Iris pigment epithelial cell (primary cell): Measurements from ENCODE around the gene MMP15.

Experiments used
- DNase-seq: peaks from one replicate; pipeline ENCODE4 v3.0.0-alpha.2; 2011; ENCODE audit warnings: low read depth

MMP15 gene

DNA sequence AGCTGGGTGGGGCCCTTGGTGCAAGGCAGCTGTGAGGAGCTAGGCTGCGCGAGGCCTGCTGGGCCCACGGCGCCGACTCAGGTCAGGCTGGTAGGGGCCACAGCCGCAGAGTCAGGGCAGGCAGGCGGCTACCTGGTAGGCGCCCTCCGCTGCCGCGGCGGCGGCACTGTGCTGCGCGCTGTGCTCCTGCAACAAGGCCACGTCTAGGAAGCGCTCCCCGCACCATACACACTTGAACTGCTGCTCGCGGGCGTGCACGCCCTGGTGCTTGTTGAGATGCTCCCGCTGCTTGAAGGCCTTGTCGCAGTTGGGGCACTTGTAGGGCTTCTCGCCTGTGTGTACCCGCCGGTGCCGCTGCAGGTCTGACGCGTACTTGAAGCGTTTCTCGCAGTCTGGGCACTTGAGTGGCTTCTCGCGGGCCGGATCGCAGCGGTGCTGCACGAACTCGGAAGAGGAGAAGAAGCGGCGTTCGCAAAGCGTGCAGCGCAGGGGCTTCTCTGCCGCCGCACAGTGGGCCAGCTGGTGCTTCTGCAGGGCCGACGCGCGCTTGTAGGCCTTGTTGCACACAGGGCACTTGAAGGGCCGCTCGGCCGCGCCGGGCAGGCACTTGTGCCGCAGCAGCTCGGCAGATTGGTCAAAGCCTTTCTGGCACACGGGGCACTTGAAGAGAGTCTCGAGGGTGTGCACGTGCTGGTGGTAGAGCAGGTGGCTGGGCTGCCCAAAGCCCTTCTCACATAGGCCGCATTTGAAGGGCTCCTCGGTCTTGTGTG, 29.0 kb upstream of the MMP15 start:
- no peak for DNase-seq

DNA sequence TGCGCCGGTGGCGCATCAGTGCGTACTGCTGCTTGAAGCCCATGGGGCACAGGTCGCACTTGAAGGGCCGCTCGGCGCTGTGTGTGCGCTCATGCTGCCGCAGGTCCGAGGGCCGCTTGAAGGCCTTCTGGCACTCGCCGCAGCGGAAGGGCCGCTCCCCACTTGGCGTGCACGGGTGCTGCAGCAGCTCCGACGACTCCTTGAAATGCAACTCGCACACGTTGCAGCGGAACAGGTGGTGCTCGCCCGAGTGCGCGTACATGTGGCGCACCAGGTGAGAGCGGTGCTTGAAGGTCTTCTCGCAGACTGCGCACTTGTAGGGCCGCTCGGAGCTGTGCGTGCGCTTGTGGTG, 28.4 kb upstream of the MMP15 start:
- DNase-seq = no peak

DNA sequence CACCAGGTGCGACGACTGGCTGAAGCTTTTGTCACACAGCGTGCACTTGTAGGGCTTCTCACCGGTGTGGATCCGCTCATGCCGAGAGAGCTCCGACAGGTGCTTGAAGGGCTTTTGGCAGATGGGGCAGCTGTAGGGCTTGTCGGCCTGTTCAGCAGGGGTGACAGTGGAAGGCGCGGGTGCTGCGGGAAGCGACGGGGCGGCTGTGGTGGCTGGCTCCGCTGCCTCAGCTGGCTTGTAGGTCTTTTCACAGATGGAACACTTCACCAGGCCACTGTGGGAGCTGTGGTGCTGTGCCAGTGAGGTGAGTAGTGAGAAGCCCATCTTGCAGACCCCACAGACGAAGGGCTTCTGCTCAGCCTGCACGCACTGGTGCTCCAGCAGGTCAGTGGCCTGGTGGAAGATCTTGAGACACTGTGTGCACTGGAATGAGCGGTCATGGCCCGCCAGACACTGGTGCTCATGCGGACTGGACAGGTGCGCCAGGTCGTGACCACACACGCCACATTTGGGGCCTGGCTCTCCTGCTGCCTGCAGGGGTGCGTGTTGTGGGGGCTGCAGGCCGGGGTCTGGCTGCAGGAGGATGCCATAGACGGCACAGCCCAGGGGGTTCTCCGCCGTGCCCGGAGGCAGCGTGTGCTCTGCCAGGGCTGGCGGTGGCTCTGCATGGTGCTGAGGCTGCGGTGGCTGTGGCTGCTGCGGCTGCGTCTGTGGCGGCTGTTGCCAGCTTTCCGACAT, 27.9 kb upstream of the MMP15 start:
- no peak for DNase-seq

DNA sequence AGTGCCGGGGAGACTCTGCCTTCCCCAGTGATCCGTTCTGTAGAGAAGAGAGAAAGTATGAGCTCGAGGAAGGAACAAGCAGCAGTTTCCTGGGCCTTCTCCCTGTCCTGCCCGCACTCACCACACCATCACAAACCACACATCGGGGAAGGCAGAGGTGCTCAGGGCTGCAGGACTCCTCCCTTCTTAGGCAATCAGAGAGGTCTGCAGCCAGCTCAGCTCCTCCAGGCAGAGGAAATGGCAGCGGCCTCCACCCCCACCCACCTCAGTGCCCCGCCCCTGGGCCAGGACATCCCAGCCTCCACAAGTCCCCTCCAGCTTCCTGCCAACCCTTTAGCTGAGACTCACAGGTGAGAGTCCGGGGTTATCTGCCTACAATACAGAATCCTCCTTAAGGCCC, 27.1 kb upstream of the MMP15 start:
- DNase-seq = peak; percentile 78

DNA sequence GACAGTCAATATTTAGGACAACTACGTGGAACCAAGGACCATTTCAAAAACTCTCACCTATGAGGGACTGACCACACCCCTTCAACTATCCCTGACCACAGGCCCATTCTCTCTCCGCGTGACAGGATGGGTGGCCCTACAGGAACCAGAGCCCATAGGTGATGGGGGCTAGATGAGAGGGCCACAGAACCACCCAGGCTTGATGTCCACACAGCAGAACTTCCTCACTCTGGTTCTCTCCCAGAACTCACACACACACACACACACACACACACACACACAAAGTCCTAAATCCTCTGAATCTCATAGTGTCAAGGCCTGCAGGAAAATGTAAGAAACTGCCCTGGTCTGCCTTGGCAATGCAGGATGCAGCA, 26.6 kb upstream of the MMP15 start:
- no peak for DNase-seq

DNA sequence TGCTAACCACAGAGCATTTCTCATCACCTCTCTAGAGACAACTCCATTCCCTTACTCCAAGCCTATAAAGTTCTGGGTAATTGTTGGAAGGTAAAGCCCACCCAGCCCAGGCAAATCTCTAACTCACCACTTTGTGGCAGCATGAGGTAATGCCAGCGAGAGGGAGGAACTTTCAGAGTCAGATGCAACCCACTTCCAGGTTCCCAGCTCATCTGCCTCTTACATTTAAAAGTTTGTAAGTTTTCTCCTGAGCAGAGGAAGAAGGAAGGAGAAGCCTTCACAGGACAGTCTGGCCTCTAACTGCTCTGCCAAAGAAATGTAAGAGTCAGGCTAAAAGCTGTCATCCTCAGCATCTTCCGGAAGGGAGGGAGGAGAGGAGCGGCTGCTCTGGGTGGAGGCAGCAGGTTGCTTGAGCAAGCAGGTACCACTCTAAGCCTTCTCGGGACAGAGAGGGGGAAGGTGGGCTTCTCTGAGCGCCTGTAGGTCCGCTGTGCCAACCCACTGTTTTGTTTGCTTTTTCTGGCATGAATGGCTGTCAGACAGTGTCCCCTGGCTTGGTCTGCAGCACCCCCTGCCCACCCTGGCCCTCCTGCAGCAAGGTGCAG, 26.1 kb upstream of the MMP15 start:
- DNase-seq = peak; percentile 43

DNA sequence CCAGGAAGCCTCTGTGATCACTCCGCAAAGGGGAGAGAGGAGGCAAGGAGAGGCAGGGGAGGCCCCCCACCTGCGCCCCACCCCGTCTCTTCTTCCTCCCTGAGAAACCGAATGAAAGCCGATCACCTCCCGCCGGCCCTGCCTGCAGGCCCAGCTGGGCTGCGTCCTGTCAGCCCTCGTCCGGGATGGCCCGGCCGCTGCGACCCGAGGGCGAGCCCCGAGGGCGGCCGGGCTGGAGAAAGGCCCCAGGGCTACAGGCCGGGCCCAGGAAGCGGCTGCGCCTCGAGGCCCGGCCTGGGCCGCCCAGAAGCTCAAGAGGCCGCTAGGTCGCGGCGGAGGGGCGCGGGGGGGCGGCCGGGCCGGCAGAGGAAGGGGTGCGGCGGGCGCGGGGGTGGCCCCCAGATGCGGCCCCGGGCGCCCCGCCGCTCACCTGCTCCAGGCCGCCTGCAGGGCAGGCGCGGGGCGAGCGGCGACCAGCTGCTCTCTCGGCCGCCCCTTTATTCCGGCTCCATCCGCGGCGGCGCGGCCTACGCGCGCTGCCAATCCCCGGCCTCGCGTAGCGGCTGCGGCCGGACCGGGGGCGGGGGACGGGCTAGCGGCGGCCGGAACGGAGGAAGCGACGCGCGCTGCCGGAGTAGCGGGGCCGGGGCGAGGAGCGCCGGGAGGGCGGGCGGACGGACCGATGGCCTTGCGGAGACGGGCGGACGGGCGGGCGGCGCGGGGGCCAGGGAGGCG, 25.4 kb upstream of the MMP15 start, which contains the start of gene ZNF319:
TSS of gene ZNF319 (minus strand) at position 702 of the 735 bp plus-strand sequence. CDS start 2,407 bp downstream, outside the sequence.
- peak; percentile 20 for DNase-seq

DNA sequence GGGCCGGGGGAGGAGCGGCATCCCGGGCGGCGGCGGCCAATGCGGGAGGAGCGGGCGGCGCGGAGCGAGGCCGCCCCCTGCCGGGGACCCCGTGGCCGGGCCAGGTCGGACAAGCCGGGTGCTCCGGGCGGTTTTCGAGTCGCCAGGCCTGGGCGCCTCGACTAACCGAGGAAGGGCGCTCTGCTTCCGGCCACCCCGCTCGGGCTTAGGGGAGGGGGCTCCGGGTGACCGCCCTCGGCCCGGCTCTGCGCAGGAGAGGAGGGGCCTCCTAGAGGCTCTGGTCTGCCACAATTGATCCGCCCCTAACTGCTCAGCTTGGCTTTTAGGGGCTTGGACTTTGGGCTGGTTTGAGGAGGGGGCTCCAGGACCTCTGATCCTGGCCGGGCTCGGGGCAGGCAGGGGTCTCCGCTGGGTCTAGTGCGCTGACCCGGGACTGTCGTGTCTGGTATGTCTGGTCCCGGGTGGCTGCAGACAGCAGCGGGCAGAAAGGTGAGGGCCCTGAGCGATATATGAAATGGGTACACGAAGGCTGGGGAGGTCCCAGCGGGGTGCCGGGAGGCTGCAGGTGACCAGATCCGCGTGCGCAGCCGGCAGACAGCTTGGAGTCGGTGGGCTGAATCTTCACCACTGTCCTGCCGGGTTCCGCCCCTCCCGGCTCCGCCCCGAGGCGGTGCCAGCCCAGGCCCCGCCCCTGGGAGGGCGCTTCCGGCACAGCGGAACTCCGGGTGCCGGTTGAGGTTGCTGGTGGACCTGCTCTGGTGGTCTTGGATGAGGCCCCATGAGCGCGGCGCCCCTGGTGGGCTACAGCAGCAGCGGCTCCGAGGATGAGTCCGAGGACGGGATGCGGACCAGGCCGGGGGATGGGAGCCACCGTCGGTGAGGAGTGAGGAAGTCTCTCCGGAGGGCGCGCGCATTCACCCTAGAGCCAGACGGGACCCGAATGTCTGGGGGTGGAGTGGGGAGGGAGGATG, 24.6 kb upstream of the MMP15 start, which contains the start of gene USB1:
TSS of gene USB1 (plus strand) at position 702 of the 971 bp plus-strand sequence. CDS start at position 779, 77 bp downstream.
- peak; percentile 83 for DNase-seq

DNA sequence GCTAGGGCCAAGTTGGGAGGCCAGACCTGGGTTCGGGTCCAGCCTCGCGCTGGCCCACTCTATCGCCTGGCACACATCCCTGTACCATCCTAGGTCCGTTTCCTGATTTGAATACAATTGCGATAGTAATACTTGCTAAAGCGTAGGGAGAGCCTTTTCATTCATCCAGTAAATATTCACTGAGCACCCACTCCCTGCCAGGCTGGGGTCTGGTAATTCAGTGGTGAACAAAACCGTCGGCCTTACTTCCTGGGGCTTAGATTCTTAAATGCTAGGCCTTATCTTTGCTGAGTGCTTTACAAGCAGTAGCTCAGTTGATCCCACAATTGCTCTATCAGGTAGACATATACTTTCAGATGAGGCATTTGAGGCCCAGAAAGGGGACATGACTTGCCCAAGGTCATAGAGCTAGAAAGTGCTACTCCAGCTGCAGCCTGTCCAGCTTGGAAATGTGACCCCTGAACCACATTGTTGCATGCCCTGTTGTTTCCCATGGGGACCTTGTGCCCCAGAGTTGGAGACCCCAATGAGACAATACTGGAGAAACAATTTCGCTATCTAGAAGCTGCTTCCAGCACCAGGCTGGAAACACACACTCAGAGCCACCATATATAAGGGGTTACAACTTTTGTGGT, 23.7 kb upstream of the MMP15 start:
- DNase-seq = no peak

DNA sequence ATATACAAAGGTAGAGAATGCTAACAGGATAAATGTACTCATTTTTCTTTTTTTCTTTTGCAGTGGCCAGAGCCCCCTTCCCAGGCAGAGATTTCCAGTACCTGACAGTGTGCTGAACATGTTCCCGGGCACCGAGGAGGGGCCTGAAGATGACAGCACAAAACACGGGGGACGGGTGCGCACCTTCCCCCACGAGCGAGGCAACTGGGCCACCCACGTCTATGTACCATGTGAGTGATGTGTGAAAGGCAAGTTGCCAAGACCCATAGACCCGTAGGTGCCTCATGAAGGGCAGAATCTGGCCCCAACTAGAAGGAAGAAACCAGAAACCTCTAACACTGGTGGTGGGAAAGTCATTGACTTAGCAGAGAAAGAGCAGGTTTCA, 23.1 kb upstream of the MMP15 start:
- DNase-seq = no peak

DNA sequence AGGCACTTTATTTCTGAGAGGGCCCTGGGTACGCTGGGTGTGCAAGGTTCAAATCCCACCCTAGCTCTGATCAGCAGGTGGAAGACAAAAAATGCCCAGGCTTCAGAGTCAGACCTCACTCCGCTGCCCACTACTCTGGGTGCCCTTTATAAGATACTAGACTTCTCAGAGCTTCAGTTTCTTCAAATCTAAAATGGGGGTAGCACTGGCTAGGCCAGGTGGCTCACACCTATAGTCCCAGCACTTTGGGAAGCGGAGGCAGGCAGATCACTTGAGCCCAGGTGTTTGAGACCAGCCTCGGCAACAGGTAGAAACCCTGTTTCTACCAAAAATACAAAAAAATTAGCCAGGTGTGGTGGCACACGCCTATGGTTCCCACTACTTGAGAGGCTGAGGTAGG, 22.6 kb upstream of the MMP15 start:
- no peak for DNase-seq

DNA sequence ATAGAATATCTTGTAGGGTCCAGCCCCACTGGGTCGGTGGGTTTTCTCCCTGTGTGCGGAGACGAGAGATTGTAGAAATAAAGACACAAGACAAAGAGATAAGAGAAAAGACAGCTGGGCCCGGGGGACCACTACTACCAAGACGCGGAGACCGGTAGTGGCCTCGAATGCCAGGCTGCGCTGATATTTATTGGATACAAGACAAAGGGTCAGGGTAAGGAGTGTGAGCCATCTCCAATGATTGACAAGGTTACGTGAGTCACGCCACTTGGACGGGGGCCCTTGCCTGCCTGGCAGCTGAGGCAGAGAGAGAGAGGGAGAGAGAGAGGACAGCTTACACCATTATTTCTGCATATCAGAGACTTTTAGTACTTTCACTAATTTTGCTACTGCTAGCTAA, 20.8 kb upstream of the MMP15 start:
- peak; percentile 54 for DNase-seq

DNA sequence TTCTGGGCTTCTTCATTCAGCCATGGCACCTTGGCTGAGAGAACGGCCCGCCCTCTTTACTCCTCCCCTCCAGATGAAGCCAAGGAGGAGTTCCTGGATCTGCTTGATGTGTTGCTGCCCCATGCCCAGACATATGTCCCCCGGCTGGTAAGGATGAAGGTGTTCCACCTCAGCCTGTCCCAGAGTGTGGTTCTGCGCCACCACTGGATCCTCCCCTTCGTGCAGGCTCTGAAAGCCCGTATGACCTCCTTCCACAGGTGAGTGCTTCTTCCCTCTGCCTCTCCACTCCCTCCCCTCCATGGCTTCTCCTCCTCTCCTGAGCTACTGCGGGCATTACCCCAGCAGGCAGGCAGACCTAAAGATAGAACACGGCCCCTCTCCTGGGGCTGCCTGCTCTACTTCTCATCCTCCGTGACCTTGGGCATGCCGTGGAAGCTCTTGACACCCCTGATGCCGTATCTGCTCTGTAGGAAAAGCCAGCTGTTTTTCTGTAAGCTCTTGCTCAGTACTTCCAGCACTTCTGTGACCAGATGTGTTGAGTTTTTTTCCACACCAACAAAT, 15.6 kb upstream of the MMP15 start:
- no peak for DNase-seq

DNA sequence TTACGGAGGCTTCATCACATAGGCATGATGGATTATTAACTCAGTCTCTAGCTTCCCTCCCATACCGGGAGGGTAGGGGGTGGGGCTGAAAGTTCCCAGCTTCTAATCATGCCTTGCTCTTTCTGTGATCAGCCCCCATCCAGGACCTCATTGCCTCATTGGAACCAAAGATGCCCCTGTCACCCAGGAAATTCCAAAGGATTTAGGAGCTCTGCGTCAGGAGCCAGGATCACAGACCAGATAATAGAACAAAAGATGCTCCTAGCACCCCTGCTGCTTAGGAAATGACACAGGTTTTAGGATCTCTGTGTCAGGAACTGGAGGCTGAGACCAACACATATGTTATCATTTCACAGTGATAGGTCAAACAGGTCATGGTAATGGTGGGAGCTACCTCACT, 14.7 kb upstream of the MMP15 start:
- DNase-seq = no peak

DNA sequence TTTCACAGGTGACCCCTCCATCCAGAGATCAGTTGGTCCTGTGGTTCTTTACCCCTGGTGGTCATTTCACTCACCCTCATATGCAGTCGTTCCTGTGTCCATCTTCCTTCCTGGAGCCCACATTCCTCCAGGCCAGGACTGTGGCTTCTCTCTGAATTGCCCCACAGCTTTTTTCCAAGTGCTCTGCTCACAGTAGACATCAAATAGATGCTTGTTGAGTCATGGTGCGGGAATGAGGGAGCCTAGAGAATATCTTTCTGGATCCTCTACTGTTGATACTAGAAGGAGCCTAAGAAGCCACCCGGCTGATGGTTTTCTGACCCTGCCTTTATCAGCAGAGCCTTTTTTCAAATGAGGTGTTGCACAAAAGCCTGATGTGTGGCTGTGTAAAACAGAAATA, 13.9 kb upstream of the MMP15 start:
- DNase-seq = peak; percentile 78

DNA sequence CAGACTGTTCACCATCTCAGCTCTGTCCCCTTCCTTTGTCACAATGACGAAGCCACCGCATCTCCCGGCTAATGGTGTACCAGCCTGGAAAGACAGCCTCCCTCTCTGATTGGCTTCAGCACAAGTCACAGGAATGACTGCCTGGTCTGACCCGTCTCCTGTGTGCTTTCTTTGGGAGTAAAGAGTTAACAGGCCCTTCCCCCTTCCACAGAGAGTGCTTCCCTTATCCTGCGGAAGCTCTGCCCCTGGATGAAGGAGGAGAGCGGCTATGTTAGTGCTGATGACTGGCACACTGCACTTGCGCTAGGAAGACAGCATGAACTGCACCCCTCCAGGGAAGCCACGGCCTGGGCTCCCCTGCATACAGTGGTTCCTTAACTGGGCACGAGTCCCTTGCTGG, 13.1 kb upstream of the MMP15 start:
- DNase-seq = no peak

DNA sequence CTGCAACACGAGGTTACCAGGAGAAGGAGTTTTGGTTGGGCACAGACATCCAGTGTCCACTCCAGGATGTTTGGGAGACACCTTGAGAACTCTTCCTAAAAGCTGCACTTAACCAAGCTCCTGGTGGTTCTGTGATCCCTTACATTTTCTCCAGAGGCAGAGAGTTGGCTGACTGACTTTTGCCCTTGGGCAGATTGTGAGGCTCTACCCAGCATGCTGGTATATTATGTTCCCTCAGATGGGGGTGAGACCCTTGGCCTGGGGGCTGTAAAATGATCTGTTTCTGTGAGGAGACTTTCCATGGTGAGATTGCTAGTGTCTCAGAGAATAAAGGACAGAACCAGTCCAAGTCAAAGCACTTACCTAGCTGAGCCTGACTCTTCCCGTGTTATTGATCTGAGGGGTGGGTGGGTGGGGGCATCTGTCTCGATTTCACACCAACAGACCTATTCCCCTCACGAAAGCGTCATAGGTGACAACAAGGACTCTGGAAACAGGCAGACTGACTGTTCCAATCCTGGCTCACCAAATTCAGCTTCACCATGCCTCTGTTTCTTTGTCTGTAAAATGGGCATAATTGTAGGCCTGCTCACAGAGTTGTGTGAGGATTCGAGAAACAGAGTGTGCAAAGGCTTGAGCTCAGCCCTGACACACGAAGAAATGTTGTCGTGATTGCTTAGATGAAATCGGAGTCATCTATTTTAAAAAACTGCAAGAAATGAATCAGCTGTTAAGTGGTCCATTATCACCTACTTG, 12.2 kb upstream of the MMP15 start:
- DNase-seq = no peak

DNA sequence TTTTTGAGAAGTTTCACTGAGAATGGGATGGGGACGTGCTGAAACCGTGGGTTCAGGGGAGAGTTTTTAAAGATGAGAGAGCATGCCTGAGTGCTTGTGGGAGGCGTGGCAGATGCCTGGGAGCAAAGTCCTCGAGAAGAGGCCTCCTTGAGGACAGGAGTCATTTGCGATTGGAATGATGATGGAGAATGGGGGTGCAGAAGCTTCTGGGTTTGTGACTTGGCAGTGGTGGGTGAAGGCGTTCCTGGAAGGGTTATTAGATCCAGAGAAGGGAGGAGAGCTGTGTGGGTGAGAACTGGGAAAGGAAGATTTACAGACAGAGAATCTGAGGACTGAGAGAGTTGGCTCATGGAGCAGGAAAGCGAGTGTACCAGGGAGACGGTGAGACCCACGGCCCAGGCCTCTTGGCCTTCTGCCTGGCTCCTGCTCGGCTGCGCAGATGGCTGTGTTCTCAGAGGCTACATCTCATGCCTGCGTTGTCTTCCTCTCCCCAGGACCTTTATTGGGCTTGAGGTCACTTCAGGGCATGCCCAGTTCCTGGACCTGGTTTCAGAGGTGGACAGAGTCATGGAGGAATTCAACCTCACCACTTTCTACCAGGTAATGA, 8.6 kb upstream of the MMP15 start:
- no peak for DNase-seq

DNA sequence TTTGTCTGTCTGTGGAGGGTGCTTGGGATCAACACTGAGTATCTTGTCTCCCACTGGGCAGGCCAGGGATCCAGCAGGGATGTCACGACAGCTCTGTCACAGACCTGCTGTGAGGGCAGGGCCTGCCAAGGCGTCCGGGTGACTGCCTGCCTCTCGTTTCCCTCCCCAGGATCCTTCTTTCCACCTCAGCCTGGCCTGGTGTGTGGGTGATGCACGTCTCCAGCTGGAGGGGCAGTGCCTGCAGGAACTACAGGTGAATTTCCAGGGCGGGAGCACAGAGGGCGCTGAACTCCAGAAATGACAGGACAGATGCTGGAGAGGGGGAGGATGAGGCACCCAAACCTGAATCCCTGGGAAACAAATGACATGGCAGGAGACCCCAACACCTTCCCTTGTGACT, 6.8 kb upstream of the MMP15 start:
- DNase-seq = no peak
